Left renal pelvis (tissue), 4 donors: ENCODE data around the gene CNOT8. TPM values are rescaled to one million over a fixed set of nuclear protein-coding genes. Genes with fewer than 3 reads are reported as not detected.
A peak's percentile ranks its signal among the peaks of the same experiment; 100 is the strongest.
"Not testable (repeated sequence)": the region's sequence is repeated elsewhere in the genome, so short reads cannot be mapped to it uniquely, and the experiment has no call there.

Source experiments
- DNase-seq, 4 donors: peaks; one replicate each; pipeline ENCODE4 v3.0.0-alpha.2; 2013; ENCODE audit warnings: low read depth in 4 of 4, low spot score in 3 of 4
- polyA plus RNA-seq, 4 donors: library from polyadenylated mRNA; unstranded; fragments of 120-200 nt; gene quantifications; one replicate each; pipeline ENCODE4 v1.2.1, GENCODE V29; 2013; ENCODE audit not compliant: insufficient read length in 4 of 4

The CNOT8 gene
- polyA plus RNA-seq, result 10 to 100 TPM; 68.4 to 85.7 (median 80.6) TPM

DNA sequence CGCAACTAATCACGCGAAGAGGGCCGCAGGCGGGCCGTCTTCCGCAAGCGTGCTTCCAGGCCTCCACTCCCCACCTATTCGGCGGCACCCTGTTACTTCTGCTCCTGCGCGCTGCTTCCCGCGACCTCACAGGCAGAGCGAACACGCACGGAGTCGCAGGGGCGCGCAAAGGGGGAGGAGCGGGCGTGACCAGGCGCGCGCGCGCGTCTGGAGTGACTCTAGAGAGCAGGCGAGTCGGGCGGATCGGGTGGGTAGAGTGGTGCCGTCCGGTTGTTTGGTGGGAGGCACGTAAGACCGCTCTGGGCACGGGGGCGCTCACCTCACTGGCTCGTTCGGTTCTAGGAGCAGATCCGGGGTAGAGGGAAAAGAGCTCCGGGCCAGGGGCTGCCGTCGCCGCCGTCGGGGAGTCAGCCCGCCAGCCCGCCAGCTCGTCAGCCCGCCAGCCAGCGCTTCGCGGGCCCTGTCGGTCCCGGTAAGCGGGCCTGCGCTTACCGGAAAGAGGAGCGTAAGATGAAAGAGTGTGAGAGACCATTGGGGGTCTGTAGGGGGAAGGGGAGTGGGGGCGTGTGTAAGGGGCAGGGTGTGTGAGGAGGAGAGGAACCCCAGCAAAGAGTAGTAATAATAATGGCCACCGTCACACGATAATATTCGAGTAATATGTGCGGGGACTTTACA lies at the start of gene CNOT8:
Gene CNOT8 (plus strand): TSS at position 331 of the 675 bp plus-strand sequence. CDS start 4,652 bp downstream, outside the sequence.
- DNase-seq, result peak; percentile 92 to 95 (median 93)

DNA sequence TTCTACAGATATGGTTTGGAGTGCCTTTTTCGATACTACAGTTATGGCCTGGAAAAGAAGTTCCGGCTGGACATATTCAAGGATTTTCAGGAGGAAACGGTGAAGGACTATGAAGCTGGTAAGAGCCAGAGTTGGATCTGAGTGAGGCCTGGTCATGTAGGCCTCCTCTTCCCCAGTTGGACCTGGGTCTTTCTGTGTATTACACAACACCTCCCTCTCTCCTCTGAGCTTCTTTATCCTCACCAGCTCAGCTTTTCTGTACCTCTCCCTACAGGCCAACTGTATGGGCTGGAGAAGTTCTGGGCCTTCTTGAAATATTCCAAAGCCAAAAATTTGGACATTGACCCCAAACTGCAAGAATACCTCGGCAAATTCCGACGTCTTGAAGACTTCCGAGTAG lies 47.2 kb upstream of the CNOT8 start:
- DNase-seq, result no peak

DNA sequence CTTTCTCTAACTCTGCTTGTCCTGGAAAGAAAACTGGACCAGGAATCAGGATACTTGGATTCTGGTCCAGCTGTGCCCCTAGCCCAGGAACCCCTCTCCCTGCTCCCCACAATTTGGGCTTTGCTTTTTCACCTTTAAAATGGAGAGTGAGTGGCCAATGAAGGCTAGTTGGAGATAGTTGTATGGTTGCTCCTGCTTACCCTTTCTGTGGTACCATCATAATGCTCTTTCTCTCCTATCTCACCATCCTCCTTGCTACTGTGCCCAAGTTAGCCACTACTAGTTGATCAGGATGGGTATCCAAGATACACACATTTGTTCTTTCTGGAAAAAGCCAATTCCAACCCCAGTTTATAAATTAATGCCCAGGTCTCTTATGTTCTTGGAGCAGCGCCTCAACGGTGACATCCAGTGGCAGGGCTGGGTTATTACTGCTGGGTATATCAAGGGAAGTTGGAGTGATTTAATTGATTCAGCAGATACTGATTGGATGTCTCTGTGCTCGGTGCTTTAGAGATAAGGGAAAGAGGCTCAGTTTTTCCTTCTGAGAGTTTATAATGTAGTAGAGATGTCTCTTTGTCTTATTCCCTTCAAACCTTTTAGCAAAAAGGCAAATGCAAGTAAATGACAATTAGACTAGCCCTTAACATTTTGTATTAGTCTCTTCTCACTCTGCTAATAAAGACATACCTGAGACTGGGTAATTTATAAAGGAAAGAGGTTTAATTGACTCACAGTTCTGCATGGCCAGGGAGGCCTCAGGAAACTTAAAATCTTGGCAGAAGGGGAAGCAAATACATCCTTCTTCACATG lies 46.6 kb upstream of the CNOT8 start:
- peak in 3 of 4 donors; percentile 18 to 29 (median 27) for DNase-seq

DNA sequence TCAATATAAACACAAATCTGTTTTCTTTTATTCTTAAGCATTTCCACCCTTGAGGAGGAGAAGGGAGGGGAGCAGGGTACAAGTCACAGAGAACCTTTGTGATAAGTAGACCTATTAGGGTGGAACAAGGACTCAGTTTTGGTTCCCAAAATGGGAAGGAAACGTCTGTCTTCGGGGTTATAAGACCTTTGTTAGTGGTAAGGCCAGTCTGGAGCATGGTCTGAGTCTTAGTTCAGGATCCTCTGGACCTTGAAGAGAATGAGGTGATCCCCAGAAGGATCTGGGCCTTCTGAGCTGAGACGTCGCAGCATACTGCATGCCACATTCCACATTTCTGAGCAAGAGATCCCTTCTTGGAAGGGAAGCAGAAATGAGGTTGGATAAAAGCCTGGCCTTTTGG lies 45.3 kb upstream of the CNOT8 start:
- no peak for DNase-seq

DNA sequence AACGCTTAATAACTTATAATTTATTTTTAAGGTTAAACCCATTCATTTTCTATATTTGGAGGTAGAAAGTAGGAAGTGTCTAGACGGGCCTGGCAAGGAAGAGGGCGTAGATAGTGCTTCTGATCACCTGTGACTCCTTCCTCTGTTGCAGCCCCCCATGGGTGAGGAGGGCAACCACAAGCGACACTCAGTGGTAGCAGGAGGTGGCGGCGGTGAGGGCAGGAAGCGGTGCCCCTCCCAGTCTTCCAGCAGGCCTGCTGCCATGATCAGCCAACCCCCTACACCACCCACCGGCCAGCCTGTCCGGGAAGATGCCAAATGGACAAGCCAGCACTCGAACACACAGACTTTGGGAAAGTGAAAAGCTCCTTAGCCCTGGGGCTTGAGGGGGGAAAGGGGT lies 44.7 kb upstream of the CNOT8 start:
- no peak for DNase-seq

DNA sequence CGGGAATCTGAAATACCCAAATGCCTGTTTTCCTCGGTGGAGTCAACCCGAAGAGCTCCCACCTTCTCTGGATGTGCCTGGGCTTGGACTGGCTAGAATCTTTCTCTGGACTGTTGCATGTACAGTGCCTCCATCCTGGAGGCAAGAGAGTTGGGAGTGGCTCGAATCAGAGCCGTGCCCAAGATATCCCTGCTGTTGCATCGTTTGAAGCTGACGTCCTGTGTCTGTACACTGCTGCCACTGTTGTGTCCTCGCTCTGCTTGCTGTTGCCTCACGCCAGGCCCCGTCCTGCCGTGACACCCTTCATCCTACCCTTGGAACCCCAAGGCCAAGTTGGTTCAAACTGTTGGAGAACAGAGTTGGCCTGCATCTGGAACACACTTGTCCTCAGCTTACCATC lies 43.4 kb upstream of the CNOT8 start:
- DNase-seq, result no peak

DNA sequence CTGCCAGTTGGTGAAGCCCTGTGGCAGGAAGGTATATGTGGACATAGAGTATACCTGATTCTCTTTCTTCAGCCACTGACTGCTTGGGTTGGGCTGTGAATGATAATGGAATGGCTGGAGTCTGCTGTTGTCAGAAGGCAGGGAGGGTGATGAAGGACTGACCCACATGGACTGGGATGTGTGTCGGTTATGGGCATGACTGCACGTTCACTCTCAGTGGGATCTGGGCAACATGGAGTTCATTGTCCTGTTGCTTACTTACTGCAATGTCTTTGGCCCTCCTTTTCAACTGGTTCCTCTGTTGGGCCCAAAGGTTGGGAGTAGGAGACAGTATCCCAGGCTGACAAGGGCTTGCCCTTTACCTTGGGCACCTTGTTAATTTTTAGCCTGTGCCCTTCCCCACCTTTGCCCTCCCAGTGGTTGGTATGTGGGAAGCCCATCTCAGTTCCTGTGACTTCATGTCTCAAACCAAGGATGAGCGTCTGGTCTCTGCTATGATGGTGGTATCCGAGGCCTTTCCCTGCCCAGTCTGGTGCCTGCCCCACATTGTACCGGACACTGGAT lies 42.7 kb upstream of the CNOT8 start:
- DNase-seq, result no peak

DNA sequence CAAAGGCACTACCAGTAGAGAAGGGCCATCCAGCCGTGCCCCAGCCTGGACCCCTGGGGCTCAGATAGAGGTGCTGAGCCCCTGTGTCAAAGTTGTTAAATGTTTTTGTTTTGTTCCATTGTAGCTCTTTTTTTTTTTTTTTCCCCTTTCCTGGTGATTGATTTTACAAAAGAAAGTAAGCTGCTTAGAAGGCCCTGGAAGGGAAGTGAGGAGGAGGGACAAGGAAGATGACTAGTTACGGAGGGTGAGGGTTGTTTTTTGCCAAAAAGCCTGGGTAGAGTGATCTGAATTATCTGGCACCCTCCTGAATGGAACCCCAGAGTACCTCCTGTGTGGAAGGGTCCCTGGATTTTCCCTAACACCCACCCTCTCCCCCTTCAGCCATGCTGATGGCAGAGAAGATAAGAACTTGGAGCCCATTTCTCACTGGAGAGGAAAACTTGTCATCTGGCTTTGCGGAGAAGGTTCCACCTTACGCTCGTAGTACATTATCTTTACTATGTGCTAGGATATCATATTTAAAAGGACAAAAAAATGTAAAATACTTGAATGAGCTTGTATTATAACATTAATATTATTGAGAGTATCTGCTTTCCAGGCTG lies 41.4 kb upstream of the CNOT8 start:
- no peak for DNase-seq

DNA sequence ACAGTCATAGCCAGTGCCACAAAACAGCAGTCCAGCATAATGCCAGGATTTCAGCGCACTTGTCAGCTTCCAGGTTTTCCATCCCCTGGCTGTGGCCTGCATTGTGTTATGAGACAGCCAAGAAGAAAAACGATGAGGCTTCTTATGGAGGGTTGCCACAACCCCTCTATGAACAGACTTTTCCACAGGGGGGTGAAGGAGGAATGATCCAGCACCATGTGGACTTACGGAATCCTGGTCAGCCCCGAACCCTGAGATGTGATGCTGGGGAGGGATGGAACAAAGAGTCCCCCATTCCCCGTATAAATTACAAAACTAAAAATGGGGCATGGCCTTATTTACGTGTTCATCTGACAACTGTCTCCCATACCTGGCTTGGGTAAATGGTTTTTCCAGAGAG lies 40.6 kb upstream of the CNOT8 start:
- DNase-seq, result no peak

DNA sequence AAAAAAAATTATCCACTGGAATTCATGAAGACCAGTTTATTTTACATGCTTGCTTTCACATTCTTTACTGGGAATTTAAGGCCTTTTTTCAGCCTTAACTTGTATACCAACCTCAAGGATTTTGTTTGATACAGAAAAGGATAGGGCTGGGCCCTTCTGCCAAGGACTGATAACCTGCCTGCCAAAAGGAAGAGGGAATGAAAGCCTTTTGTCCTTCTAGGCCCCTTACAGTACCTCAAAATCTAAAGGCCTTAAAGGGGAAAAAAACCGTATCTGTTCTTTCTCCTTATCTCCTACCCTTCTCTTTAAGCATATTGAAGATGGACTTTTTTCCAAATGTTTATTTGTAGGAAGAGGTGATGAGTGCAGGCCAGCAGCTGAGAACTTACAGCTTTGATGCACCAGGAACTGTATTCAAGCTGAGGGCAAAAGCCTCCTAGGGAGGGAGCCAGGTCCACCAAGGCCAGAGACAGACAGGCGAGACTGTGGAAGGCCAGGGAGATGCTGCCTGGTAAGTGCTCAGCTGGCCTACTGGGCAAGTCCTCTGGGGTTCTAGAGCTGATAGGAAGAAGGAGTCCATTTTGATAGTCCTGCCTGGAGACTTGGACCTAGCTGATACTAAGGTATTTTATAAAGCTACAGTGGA lies 39.8 kb upstream of the CNOT8 start:
- DNase-seq, result no peak

DNA sequence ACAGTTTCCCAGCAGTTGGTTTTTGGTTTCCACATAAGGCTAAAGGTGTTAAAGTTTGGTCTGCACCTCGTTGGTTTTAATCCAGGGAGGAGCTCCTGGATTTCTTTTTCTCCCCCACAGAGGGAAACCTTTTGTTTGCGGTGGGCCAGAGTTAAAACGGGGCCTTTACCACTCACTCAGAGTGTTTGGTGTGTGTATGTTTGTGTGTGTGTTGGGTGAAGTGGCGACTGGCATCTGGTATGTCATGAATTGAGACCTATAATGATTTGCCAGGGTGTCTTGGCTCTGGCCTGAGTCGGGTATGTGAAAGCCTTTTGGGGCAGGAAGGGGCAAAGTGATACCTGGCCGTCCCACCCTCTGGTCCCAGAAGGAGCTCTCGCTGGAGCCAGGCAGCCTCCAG lies 38.9 kb upstream of the CNOT8 start:
- no peak for DNase-seq

DNA sequence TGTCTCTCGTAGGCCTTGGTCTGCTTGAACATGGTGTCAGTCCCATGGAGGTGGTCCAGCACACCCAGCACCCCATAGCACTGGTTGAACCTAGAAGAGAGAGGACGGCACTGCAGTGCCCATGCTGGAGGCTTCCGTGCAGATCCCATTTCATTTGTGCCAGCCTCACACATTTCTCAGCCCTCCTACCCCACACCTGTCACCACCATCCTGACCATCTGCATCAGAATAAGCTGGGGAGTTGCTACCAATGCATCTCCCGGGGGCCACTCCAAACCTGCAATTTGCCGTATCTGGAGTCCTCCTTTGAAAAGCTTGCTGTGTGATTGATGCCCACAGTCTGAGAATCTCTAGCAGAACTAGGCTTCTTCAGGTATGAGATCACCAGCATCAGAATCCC lies 38.0 kb upstream of the CNOT8 start:
- no peak for DNase-seq

DNA sequence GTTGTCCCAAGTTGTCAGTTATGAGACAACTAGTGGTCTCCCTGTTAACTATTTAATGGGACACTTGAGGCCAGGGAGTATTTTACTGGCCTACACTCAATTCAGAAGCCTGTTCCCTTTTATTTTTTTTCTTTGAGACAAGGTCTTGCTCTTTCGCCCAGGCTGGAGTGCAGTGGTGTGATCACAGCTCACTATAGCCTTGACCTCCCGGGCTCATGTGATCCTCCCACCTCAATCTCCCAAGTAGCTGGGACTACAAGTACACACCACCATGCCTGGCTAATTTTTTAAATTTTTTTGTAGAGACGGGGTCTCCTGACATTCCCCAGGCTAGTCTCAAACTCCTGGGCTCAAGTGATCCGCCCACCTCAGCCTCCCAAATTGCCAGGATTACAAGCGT lies 35.5 kb upstream of the CNOT8 start:
- not testable (repeated sequence) for DNase-seq

DNA sequence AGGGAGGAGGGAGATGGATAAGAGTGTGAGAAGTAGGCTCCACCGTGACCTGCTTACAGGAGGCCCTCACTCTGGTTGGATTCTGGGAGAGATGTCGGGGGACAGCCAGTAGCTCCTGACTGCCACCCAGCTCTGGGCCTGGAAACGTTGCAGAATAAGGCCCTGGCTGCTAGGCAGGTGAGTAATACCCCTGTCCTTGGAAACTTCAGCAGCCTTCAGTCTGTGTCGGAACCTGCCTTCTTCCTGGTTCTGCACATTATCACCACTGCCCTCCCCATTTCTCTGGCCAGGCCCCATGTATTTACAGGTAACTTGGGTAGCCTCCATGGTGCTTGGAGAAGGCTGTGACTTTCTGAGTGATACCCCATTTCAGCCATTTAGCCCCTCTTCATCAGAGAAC lies 34.8 kb upstream of the CNOT8 start:
- DNase-seq, result no peak

DNA sequence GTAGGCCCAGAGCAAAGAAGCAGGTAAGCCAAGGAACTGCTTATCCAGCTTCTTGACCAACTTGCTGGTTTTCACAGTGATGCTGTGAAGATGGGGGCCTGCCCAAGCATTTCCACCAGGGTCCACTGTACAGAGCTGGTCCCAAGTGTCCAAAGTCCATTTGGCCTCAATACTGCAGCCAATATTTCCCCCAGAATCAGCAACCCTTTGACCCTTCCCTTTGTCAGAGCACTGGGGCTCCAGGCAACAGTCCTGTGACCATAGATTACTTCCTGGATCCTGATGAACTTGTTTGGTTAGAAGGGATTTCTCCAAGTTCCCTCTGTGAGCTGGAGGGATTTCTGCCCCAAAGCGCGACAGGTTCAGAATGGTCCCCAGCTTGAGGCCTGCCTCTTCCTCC lies 34.4 kb upstream of the CNOT8 start:
- no peak for DNase-seq

DNA sequence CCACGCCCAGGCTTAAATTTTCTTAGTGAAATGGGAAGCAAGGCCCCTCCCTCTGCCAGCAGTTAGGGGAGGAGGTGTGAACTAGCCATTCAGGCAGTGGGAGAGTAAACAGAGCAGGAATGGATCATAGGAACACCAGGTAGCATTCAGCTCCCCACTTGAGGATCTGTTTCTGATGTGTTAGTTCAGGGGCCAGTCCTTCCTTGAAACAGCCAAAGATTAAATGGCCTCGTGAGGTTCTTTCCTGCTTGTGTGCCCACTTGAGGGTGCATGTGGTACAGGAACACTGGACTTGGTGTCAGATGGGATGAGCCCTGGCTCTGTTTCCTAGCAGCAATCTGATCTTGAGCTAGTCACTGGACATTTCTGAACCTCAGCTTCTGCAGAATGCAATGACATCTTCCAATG lies 29.2 kb upstream of the CNOT8 start:
- DNase-seq, result no peak

DNA sequence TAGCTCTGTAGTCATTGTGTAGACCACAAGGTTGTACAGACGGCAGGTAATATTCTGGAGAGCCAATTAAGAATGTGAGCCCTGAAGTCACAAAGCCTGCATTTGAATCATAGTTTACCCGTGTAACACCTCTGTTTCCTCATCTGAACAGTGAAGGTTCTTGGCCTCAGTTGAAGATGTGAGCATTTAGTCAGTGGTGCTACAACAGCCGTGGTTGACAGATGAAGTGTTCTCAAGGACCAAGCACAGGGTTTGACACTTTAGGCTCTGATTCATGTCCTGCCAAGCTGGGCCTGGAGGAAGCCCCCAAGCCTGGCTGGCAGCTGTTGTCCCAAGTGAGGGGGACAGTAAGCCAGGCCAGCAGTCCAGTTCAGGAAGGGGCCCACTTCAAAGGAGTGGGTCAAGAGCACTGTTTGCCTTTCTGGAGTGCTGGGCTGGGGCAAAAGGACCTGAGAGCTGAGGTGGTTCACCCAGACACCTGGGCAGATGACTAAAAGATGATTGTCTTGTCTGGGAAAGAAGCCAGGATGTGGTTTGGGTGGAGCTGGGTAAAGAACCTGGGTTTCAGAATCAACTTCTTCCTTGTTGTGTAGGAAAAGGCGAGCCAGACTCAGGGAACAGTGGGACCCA lies 28.7 kb upstream of the CNOT8 start:
- no peak for DNase-seq

DNA sequence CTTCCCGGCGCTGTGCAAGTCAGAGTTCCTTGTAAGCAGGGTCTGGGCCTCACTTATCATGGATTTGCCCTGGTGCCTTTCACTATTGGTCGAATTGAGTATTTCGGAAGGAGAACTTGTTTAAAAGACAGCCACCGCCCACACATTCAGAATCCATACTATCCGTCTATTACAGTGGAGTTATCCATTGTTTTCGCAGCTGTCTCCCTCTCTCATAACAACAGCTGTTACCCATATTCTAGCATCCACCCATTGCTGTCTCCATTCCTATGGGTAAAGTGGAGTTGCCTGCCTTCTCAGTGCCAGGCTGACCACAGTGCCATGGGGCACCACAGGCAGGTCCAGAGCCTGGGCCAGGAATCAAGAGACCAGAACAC lies 28.2 kb upstream of the CNOT8 start:
- DNase-seq, result no peak

DNA sequence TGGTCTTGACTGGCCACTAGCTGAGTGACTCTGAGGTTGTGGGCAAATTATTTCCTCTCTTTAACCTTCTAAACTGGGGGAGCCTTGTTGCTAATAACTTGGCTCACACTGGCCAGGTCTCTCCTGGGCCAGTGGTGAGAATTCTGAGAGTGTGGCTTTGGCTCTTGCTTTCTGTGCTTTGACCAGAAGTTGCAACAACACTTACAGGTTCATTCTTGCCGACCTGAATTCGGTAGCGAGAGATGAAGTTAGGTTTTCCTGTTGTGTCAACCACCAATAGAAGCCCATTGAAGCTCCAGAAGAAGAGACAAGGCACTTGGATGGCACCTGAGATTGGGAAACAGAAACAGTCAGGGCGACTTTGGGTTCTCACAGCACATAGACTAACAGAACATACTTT lies 27.8 kb upstream of the CNOT8 start:
- DNase-seq, result no peak

DNA sequence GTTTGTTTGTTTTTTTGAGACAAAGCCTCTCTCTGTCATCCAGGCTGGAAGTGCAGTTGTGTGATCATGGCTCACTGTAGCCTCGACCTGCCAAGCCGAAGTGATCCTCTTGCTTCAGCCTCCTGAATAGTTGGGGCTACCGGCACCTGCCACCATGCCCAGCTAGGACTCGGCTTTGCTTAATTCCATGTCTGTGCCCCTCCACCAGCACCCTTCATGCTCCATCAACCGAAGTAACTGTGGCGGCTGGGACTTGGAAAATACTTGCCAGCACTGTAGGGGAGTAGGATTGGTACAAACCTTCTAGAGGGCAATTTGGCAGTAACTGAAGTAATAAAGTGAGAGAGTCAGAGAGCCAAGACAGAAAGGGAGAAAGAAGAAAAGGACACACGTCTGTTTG lies 27.0 kb upstream of the CNOT8 start:
- DNase-seq, result no peak

DNA sequence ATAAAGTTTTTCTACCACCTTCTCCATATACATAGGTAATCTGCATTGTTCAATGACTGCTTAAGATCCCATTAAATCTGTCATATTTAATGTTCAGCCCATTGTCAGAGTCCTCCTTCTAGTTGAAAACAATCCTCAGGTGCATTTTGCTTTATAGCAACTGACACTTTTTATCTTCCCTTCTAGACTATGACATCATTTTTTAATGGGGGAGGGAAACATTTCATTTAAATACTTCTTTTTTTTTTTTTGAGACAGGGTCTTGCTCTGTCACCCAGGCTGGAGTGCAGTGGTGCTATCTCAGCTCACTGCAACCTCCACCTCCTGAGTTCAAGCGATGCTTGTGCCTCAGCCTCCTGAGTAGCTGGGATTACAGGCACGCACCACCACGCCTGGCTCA lies 25.6 kb upstream of the CNOT8 start:
- DNase-seq, result not testable (repeated sequence)
